K562 (cell line): ENCODE measurements around the gene JPH4. TPM values are rescaled to one million over a fixed set of nuclear protein-coding genes. Genes with fewer than 3 reads are reported as not detected.

Experiments used
- ARNT ChIP-seq, 2 experiments: fragments of 450-650 bp; IDR thresholded peaks; 2 replicates each; pipeline ENCODE4 v1.6.1; 2016; ENCODE audit warnings: mild to moderate bottlenecking in 1 of 2
- BCL6 ChIP-seq: fragments of 250-450 bp; sonication (Bioruptor Pico); IDR thresholded peaks from 2 replicates; pipeline ENCODE4 v1.4.0; 2020
- BDP1 ChIP-seq: IDR thresholded peaks from 3 replicates; pipeline ENCODE4 v1.6.1; 2011; ENCODE audit not compliant: insufficient read length, insufficient read depth
- CREB3 ChIP-seq: fragments of 450-650 bp; conservative IDR thresholded peaks from 2 replicates; pipeline ENCODE4 v1.6.1; 2016; ENCODE audit warnings: missing genetic modification characterization, low read depth, mild to moderate bottlenecking, missing compliant biosample characterization, moderate library complexity
- DACH1 ChIP-seq: fragments of 450-650 bp; IDR thresholded peaks from 2 replicates; pipeline ENCODE4 v1.6.1; 2018; ENCODE audit not compliant: partially characterized antibody
- GATAD2B ChIP-seq: fragments of 450-650 bp; IDR thresholded peaks from 2 replicates; pipeline ENCODE4 v1.6.1; 2017; ENCODE audit warnings: mild to moderate bottlenecking, borderline replicate concordance
- GTF2A2 ChIP-seq: IDR thresholded peaks from 2 replicates; pipeline ENCODE4 v1.6.1; 2016; ENCODE audit warnings: mild to moderate bottlenecking, missing genetic modification characterization, missing compliant biosample characterization
- KAT8 ChIP-seq: fragments of 450-650 bp; IDR thresholded peaks from 2 replicates; pipeline ENCODE4 v1.6.1; 2016; ENCODE audit warnings: low read depth, mild to moderate bottlenecking
- KDM1A ChIP-seq, 2 experiments: fragments of 450-650 bp; IDR thresholded peaks; 2 replicates each; pipeline ENCODE4 v1.6.1; 2016; ENCODE audit warnings: mild to moderate bottlenecking in 2 of 2
- LARP7 ChIP-seq: fragments of 450-650 bp; IDR thresholded peaks from 2 replicates; pipeline ENCODE4 v1.6.1; 2016
- MCM7 ChIP-seq, 2 experiments: fragments of 450-650 bp; IDR thresholded peaks; 2 replicates each; pipeline ENCODE4 v1.6.1; 2016 to 2018
- MTA1 ChIP-seq: fragments of 450-650 bp; IDR thresholded peaks from 2 replicates; pipeline ENCODE4 v1.6.1; 2017; ENCODE audit warnings: borderline replicate concordance
- NR1H2 ChIP-seq: sonication (generic); formaldehyde crosslinking; IDR thresholded peaks from 2 replicates; pipeline ENCODE4 v1.4.0; 2020; ENCODE audit warnings: mild to moderate bottlenecking, missing genetic modification reagents
- PCBP1 ChIP-seq: fragments of 200-400 bp; formaldehyde crosslinking; IDR thresholded peaks from 2 replicates; pipeline ENCODE4 v1.6.1; 2018; ENCODE audit warnings: mild to moderate bottlenecking, low read depth, low read length; ENCODE audit not compliant: poor library complexity, severe bottlenecking
- RBM15 ChIP-seq: fragments of 200-400 bp; formaldehyde crosslinking; IDR thresholded peaks from 2 replicates; pipeline ENCODE4 v1.6.1; 2018; ENCODE audit warnings: mild to moderate bottlenecking, low read length, moderate library complexity; ENCODE audit not compliant: insufficient read depth
- RBM39 ChIP-seq: fragments of 200-400 bp; formaldehyde crosslinking; optimal IDR thresholded peaks from 2 replicates; pipeline ENCODE3; 2018; ENCODE audit warnings: low read depth, low read length
- SP2 ChIP-seq: IDR thresholded peaks from 2 replicates; pipeline ENCODE4 v1.6.1; 2011; ENCODE audit warnings: mild to moderate bottlenecking, low read depth, low read length, moderate library complexity; ENCODE audit not compliant: poor library complexity, severe bottlenecking; ENCODE audit errors: extremely low read depth
- TRIM28 ChIP-seq: fragments of 450-650 bp; IDR thresholded peaks from 2 replicates; pipeline ENCODE4 v1.6.1; 2017
- ZC3H11A ChIP-seq: IDR thresholded peaks from 2 replicates; pipeline ENCODE4 v1.6.1; 2012; ENCODE audit warnings: low read depth, low read length, improper control_type of control experiment
- ZNF224 ChIP-seq: sonication (generic); formaldehyde crosslinking; IDR thresholded peaks from 2 replicates; pipeline ENCODE4 v1.8.0; 2022; ENCODE audit warnings: mild to moderate bottlenecking, missing genetic modification reagents
- ZNF23 ChIP-seq: fragments of 250-450 bp; sonication (Bioruptor Pico); IDR thresholded peaks from 2 replicates; pipeline ENCODE4 v1.4.0; 2020; ENCODE audit warnings: mild to moderate bottlenecking
- polyA plus RNA-seq, 8 experiments: library from polyadenylated mRNA; depleted of rRNA in 4 of 8; stranded (reverse) in 5 of 8; unstranded in 3 of 8; fragments of >200 nt; fragmentation: Nextera tagmentation in 2 of 8; fragmentation: Illumina TruSeq in 1 of 8; extraction: Ambion mirVana in 2 of 8; extraction: Trizol in 1 of 8; gene quantifications; 2 replicates each; pipeline versions ENCODE4 v1.2.1 to v1.2.3, GENCODE V29; 2011 to 2014; ENCODE audit warnings: inconsistent platforms in 1 of 8, missing spikeins in 1 of 8
- total RNA-seq, 7 experiments: library from RNA; depleted of rRNA in 6 of 7; stranded (reverse); fragments of >200 nt in 6 of 7; fragmentation: Illumina TruSeq in 2 of 7; extraction: Trizol in 2 of 7; gene quantifications; 2 replicates each; pipeline versions ENCODE4 v1.2.1 to v1.2.3, GENCODE V29; 2011 to 2021; ENCODE audit warnings: low replicate concordance in 1 of 7
- TF ChIP-seq, protein P1 (sequence below), 2 experiments: fragments of 200-800 bp in 1 of 2; sonication (Bioruptor generic) in 1 of 2; sonication (generic) in 1 of 2; formaldehyde crosslinking in 1 of 2; IDR thresholded peaks in 1 of 2; conservative IDR thresholded peaks in 1 of 2; 2 replicates each; pipeline versions ENCODE4 v1.5.0 to v1.6.1; 2016 to 2020; ENCODE audit warnings: missing compliant biosample characterization in 1 of 2, missing genetic modification characterization in 1 of 2, missing genetic modification reagents in 1 of 2
- TF ChIP-seq, protein P2 (sequence below): fragments of 450-650 bp; IDR thresholded peaks from 2 replicates; pipeline ENCODE4 v1.6.1; 2014; ENCODE audit warnings: low read depth, mild to moderate bottlenecking, moderate library complexity, borderline replicate concordance
- TF ChIP-seq, protein P3 (sequence below): fragments of 200-800 bp; sonication (Bioruptor generic); IDR thresholded peaks from 2 replicates; pipeline ENCODE4 v1.6.1; 2017; ENCODE audit warnings: missing genetic modification characterization, missing compliant biosample characterization

JPH4 gene
- total and polyA plus RNA-seq, 9 of the 15 experiments (the other 6 are each of a cell fraction or from before 2014, with no cell fraction given), result 0.04 to 0.13 (median 0.06) TPM; not detected in 5

GRCh38 chr14:23567186-23568020 is 11.2 kb downstream of the JPH4 start, which contains the start of gene AP1G2 (continued):
- no peak for TF ChIP-seq PCBP1
- no peak for TF ChIP-seq NR1H2 (CRISPR knock-in tag)
- TF ChIP-seq BCL6 (CRISPR knock-in tag), result no peak
- TF ChIP-seq, protein P1, sequence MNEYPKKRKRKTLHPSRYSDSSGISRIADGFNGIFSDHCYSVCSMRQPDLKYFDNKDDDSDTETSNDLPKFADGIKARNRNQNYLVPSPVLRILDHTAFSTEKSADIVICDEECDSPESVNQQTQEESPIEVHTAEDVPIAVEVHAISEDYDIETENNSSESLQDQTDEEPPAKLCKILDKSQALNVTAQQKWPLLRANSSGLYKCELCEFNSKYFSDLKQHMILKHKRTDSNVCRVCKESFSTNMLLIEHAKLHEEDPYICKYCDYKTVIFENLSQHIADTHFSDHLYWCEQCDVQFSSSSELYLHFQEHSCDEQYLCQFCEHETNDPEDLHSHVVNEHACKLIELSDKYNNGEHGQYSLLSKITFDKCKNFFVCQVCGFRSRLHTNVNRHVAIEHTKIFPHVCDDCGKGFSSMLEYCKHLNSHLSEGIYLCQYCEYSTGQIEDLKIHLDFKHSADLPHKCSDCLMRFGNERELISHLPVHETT (CRISPR knock-in tag; conservative IDR thresholded peaks at IDR 0.05 in 1 of 2, IDR thresholded peaks at IDR 0.05 in 1 of 2), result peak in 1 of 2 experiments; percentile 27; a peak in 1 of 4 replicates
- TF ChIP-seq DACH1, result no peak
- no peak for TF ChIP-seq BDP1
- TF ChIP-seq LARP7, result 0 out of 2 replicates have a peak, but pooled peaks have one; percentile 22
- 0 out of 2 replicates have a peak, but pooled peaks have one; percentile 36 for TF ChIP-seq MTA1
- no peak for TF ChIP-seq ZNF23 (CRISPR knock-in tag)
- no peak for TF ChIP-seq TRIM28
- TF ChIP-seq ARNT (IDR thresholded peaks at IDR 0.05), result no peak
- TF ChIP-seq KDM1A (IDR thresholded peaks at IDR 0.05), result no peak
- TF ChIP-seq KAT8, result no peak
- TF ChIP-seq RBM39, result no peak
- TF ChIP-seq, protein P2, sequence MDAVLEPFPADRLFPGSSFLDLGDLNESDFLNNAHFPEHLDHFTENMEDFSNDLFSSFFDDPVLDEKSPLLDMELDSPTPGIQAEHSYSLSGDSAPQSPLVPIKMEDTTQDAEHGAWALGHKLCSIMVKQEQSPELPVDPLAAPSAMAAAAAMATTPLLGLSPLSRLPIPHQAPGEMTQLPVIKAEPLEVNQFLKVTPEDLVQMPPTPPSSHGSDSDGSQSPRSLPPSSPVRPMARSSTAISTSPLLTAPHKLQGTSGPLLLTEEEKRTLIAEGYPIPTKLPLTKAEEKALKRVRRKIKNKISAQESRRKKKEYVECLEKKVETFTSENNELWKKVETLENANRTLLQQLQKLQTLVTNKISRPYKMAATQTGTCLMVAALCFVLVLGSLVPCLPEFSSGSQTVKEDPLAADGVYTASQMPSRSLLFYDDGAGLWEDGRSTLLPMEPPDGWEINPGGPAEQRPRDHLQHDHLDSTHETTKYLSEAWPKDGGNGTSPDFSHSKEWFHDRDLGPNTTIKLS, result no peak
- no peak for TF ChIP-seq GTF2A2 (tag)
- no peak for TF ChIP-seq MCM7 (IDR thresholded peaks at IDR 0.05)
- TF ChIP-seq ZNF224 (CRISPR knock-in tag), result no peak
- no peak for TF ChIP-seq GATAD2B
- TF ChIP-seq CREB3 (tag), result no peak
- TF ChIP-seq SP2, result no peak
- TF ChIP-seq RBM15, result no peak
- TF ChIP-seq ZC3H11A, result no peak
- TF ChIP-seq, protein P3, sequence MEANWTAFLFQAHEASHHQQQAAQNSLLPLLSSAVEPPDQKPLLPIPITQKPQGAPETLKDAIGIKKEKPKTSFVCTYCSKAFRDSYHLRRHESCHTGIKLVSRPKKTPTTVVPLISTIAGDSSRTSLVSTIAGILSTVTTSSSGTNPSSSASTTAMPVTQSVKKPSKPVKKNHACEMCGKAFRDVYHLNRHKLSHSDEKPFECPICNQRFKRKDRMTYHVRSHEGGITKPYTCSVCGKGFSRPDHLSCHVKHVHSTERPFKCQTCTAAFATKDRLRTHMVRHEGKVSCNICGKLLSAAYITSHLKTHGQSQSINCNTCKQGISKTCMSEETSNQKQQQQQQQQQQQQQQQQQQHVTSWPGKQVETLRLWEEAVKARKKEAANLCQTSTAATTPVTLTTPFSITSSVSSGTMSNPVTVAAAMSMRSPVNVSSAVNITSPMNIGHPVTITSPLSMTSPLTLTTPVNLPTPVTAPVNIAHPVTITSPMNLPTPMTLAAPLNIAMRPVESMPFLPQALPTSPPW (CRISPR knock-in tag), result peak; percentile 58
